ENCODE results near the gene C3orf18.

DNA sequence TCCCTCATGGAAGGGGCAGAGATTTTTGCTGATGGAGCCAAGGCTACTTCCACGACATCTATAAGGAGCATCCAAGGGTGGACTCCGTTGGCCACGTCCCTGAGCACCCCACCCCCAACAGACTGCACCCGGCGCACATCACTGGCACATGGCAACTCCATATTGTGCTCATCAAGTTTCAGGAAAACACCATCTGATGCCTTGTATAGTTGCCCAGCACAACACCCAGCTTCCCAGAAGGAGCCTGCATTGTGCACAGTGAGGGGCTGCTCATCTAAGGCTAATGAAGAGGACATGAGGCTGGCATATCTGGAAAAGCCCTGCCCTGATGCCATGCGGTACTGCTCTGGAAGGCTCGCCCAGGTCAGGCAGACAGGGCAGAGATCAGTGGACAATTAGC, 49.1 kb downstream of the C3orf18 start:
- TF ChIP-seq, protein P1, sequence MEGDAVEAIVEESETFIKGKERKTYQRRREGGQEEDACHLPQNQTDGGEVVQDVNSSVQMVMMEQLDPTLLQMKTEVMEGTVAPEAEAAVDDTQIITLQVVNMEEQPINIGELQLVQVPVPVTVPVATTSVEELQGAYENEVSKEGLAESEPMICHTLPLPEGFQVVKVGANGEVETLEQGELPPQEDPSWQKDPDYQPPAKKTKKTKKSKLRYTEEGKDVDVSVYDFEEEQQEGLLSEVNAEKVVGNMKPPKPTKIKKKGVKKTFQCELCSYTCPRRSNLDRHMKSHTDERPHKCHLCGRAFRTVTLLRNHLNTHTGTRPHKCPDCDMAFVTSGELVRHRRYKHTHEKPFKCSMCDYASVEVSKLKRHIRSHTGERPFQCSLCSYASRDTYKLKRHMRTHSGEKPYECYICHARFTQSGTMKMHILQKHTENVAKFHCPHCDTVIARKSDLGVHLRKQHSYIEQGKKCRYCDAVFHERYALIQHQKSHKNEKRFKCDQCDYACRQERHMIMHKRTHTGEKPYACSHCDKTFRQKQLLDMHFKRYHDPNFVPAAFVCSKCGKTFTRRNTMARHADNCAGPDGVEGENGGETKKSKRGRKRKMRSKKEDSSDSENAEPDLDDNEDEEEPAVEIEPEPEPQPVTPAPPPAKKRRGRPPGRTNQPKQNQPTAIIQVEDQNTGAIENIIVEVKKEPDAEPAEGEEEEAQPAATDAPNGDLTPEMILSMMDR (IDR thresholded peaks at IDR 0.05; ENCODE audit: low read depth, low read length): no peak
- no peak for TF ChIP-seq EZH2phosphoT487 (IDR thresholded peaks at IDR 0.05; ENCODE audit: low read depth)
